Thymus (tissue), 11 donors: Measurements from ENCODE around the gene ERC1. TPM values are rescaled to one million over a fixed set of nuclear protein-coding genes. Genes with fewer than 3 reads are reported as not detected.

Experiments
- DNase-seq, 9 donors: peaks; one replicate each; pipeline ENCODE4 v3.0.0-alpha.2; 2013; ENCODE audit warnings: low spot score in 9 of 9, low read depth in 6 of 9, missing footprints in 1 of 9
- H3K27ac ChIP-seq, 2 donors: one replicate each; pipeline ENCODE4 v1.5.1; 2013; ENCODE audit warnings: control low read depth in 1 of 2, low read depth in 1 of 2, low read length in 1 of 2, mild to moderate bottlenecking in 1 of 2, moderate library complexity in 1 of 2
- H3K27me3 ChIP-seq, 2 donors: one replicate each; pipeline ENCODE4 v1.5.1; 2013; ENCODE audit warnings: low read length in 1 of 2; ENCODE audit not compliant: control insufficient read depth in 2 of 2, insufficient read depth in 1 of 2
- H3K36me3 ChIP-seq, 2 donors: one replicate each; pipeline ENCODE4 v1.5.1; 2013; ENCODE audit warnings: low read length in 1 of 2, mild to moderate bottlenecking in 1 of 2, moderate library complexity in 1 of 2; ENCODE audit not compliant: control insufficient read depth in 2 of 2, insufficient read depth in 2 of 2
- H3K4me1 ChIP-seq, 2 donors: one replicate each; pipeline ENCODE4 v1.5.1; 2013; ENCODE audit warnings: low read length in 2 of 2; ENCODE audit not compliant: control insufficient read depth in 2 of 2, insufficient read depth in 2 of 2
- H3K4me3 ChIP-seq, 2 donors: one replicate each; pipeline ENCODE4 v1.5.1; 2013; ENCODE audit warnings: low read length in 2 of 2, control low read depth in 1 of 2, mild to moderate bottlenecking in 1 of 2
- H3K9me3 ChIP-seq, 2 donors: one replicate each; pipeline ENCODE4 v1.5.1; 2013; ENCODE audit warnings: low read length in 1 of 2, mild to moderate bottlenecking in 1 of 2; ENCODE audit not compliant: control insufficient read depth in 2 of 2, insufficient read depth in 1 of 2
- WGBS: extraction: QIAGEN DNeasy Blood & Tissue Kit; methylation state at CpG from one replicate; pipeline ENCODE4 v1.1.7; 2013; 5-methylcytosine and 5-hydroxymethylcytosine counted together
- polyA plus RNA-seq: library from polyadenylated mRNA; stranded (reverse); fragments of 200-250 nt; gene quantifications from one replicate; pipeline ENCODE4 v1.2.3, GENCODE V29; 2013
- total RNA-seq: library from RNA; stranded (reverse); fragments of 120-200 nt; gene quantifications from one replicate; pipeline ENCODE4 v1.2.4, GENCODE V29; 2013
- donor health status: healthy.

Gene ERC1
- total and polyA plus RNA-seq, 2 donors, result 4.2 to 13.8 TPM

DNA sequence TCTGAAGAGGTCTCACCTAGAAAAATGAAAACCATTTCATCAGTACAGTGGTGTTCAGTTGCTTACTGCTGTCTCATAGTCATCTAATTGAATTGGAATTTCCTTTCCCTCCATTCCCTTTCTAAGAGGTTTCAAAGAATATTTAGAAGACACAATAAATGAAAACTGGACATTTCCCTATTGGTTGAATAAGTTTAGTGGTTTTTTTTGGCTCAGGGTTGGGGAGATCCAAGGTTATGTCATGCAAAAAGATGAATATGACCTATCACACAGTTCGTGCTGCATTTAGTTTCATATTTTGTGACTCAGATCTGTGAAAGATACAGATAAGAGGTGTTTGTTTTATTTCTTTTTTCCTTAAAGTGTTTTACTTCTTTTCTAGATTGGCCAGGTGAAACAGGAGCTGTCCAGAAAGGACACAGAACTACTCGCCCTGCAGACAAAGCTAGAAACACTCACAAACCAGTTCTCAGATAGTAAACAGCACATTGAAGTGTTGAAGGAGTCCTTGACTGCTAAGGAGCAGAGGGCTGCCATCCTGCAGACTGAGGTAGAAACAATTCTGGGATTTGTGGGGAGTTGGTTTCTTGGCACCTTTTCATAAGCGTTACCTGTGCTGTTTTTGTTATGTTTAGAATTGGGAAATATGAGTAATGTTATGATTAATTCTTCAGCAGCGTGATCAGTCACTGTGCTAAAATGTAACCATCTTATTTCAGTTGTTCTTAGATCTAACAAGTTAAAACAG is 124.6 kb downstream of the ERC1 start:
- Histone ChIP-seq H3K36me3 (peaks cover 5 to 6% of the 10 kb centered on the region in 2 donors), H3K9me3 (no peaks in the 10 kb centered on the region), H3K4me1 (no peaks in the 10 kb centered on the region), H3K27ac (peak overlapping the region in 1 of 2 donors; percentile 49), H3K4me3 (no peak overlapping the region), H3K27me3 (no peaks in the 10 kb centered on the region)
- no peak for DNase-seq
- 93% methylated on average over 4 of the region's 4 CpGs for WGBS

DNA sequence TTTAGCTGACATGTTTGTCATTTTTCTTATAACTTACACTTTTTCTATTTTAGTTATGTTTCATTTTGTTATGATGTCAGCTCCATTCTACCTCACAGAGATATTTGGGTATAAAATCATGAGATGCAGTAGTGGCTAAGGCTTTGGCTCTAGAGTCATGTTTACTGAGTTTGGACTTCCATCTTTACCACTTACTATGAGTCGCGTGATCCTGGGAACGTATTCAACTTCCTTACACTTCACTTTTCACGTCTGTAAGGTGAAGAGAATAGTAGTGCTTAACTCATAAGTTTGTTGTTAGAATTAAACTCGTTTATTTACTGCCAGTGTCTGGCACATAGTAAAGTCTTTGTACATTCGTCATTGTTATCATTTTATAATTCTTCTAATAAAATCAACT is 126.3 kb downstream of the ERC1 start:
- Histone ChIP-seq H3K36me3 (peaks cover 0 to 1% of the 10 kb centered on the region in 2 donors), H3K27me3 (no peaks in the 10 kb centered on the region), H3K4me3 (no peak overlapping the region), H3K27ac (no peak overlapping the region), H3K4me1 (no peaks in the 10 kb centered on the region), H3K9me3 (no peaks in the 10 kb centered on the region)
- 91% methylated on average over 6 of the region's 6 CpGs for WGBS
- DNase-seq, result no peak

DNA sequence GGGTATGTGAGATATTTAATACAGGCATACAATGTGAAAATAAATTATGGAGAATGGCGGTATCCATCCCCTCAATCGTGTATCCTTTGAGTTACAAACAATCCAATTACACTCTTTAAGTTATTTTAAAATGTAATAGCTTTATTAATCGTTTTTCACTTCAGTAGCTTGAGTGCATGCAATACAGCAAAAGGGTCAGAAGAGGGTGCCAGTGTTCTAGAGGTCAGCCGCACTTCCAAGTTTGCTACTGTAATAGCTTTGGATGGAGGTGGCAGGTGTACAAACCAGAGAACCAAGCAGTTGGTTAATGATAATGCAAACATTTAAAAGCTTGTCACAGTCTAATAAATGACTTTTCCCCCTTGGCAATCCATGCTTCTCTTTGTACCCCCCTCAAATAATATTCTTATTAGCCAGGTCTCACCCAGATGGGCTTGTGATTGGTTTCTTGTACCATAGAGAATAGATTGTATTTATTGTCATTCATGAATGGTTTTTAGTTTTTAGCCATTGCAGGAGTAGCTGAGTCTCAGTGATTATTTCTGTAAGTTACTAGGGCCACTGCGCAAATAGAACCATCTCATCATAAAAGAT is 127.0 kb downstream of the ERC1 start:
- DNase-seq, result peak; percentile 48 to 86 (median 74)
- 28% methylated on average over 5 of the region's 5 CpGs for WGBS
- H3K4me3 ChIP-seq, result no peak overlapping the region
- H3K36me3 ChIP-seq, result no peaks in the 10 kb centered on the region
- no peak overlapping the region for H3K27ac ChIP-seq
- H3K27me3 ChIP-seq, result no peaks in the 10 kb centered on the region
- H3K4me1 ChIP-seq, result peaks cover 3% of the 10 kb centered on the region in 2 donors
- no peaks in the 10 kb centered on the region for H3K9me3 ChIP-seq

DNA sequence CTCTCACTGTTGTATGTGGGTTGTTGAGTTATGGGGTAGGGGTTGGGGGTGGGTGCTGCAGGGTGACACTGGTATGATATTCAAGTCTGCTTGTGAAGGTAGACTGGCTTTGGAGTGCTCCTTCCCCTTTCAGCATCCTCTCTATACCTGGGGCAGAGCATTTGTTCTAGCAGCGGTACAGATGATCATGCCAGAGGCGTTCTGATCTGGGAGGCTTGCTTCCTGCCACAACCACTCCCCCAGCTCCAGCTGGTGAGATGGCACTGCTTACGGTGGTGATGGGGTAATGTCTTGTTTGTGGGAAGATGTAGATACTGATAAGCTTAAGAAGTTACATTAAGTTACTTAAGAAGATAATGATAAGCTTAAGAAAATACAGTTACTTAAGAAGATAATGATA is 131.8 kb downstream of the ERC1 start:
- peak overlapping the region in 1 of 2 donors; percentile 72 for H3K27ac ChIP-seq
- DNase-seq, result peak; percentile 46 to 90 (median 73)
- H3K36me3 ChIP-seq, result no peaks in the 10 kb centered on the region
- H3K9me3 ChIP-seq, result no peaks in the 10 kb centered on the region
- peaks cover 3 to 8% of the 10 kb centered on the region in 2 donors for H3K4me1 ChIP-seq
- 7% methylated on average over 3 of the region's 3 CpGs for WGBS
- H3K27me3 ChIP-seq, result no peaks in the 10 kb centered on the region
- no peak overlapping the region for H3K4me3 ChIP-seq

DNA sequence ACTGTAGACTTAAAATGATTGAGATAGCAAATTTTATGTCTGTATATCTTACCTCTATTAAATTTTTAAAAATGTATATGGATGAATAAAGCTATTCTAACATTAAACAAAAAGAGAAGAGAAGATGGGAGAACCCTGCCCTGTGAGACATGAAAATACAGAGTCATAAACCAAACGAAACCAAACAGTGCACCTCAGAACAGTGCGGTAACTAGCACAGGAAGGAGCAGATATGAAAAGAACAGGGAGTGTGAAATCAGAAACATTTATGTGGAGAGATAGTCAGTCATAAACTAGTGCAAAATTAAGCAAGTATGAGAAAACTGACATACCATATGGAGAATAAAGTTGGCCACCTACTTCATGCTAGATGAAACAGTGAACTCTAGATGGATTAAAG is 135.1 kb downstream of the ERC1 start:
- no peaks in the 10 kb centered on the region for H3K9me3 ChIP-seq
- no peaks in the 10 kb centered on the region for H3K27me3 ChIP-seq
- peaks cover 3 to 8% of the 10 kb centered on the region in 2 donors for H3K4me1 ChIP-seq
- peak in 1 of 9 donors; percentile 50 for DNase-seq
- no peaks in the 10 kb centered on the region for H3K36me3 ChIP-seq
- no peak overlapping the region for H3K27ac ChIP-seq
- no peak overlapping the region for H3K4me3 ChIP-seq
- 84% methylated on average over 2 of the region's 2 CpGs for WGBS

DNA sequence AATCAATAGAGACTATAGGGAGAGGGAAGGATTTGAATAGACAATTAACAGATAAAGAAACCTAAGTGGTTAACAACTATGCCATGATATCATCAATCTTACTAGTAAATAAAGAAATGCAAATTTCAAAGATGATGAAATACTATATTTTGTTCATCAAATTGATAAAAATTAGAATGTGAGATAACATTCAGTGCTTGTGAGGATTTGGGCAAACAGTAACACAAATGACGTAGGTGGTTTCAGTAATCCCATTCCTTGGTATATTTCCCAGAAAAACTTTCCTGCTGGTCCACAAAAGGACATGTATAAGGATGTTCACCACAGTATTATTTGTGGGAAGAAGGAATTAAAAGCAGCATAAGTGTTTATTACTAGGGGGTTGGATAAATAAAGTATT is 136.0 kb downstream of the ERC1 start:
- Histone ChIP-seq H3K4me3 (no peak overlapping the region), H3K36me3 (no peaks in the 10 kb centered on the region), H3K4me1 (peaks cover 6 to 12% of the 10 kb centered on the region in 2 donors), H3K9me3 (no peaks in the 10 kb centered on the region), H3K27me3 (no peaks in the 10 kb centered on the region), H3K27ac (no peak overlapping the region)
- no peak for DNase-seq
- WGBS, result 96% methylated on average over 1 of the region's 1 CpG

DNA sequence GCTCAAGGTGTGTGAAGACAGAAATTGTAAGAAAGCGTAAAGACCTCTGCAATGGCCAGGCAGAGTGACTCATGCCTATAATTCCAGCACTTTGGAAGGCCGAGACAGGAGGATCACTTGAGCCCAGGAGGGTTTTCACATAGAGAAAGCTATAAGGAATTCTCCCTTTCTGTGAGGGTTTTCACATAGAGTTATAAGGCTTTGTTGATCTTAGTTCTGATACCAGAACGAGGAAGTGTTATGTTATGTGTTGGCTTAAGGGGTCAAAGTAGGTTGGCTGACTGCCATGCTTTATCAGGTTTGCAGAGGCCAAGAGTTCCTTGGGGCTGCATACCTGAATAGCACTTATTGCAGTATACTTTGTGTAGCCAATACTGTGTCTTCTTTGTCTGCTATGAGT is 139.1 kb downstream of the ERC1 start:
- Histone ChIP-seq H3K36me3 (no peaks in the 10 kb centered on the region), H3K27ac (no peak overlapping the region), H3K9me3 (no peaks in the 10 kb centered on the region), H3K4me1 (peaks cover 4% of the 10 kb centered on the region in 2 donors), H3K27me3 (no peaks in the 10 kb centered on the region), H3K4me3 (no peak overlapping the region)
- WGBS, result 76% methylated on average over 3 of the region's 3 CpGs
- no peak for DNase-seq

DNA sequence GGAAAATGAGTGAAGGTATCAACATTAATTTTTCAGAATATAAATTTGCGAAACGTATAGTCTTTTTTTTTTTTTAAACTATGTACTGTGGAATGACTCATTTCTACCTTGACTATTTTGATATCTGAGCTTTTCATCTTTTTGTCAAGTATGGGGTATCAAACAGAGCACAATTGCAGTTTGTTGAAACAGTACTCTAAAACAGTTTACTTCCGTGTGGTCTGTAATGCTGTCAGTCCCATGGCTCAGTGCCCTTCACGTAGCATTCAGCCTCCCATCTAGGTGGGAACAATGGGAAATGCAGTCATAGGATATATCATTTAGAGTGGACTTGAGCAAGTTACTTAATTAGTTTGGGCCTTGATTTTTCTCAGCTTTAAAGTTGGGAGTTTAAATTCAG is 139.5 kb downstream of the ERC1 start:
- Histone ChIP-seq H3K27ac (no peak overlapping the region), H3K27me3 (no peaks in the 10 kb centered on the region), H3K36me3 (no peaks in the 10 kb centered on the region), H3K9me3 (no peaks in the 10 kb centered on the region), H3K4me3 (no peak overlapping the region), H3K4me1 (peaks cover 4% of the 10 kb centered on the region in 2 donors)
- DNase-seq, result no peak
- WGBS, result 91% methylated on average over 4 of the region's 4 CpGs

DNA sequence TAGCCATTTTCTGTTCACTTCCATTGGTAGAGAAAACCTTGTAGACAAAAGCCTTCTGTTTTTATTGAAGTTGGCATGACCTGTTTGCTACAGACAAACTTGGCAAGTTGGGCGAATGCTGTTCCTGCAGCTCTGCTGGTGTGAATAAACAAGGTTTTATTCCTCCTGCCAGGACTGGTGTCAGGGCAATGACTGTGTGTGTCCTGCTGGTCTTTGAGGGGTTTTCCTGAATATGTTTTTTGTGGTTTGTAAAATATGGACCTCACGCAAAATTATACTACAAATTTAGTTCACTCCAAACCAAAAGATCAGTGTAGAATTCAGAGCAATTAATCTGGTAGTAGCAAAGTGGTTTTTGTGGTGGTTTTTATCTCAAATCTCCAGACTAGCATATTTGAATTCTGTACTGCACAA is 140.8 kb downstream of the ERC1 start:
- Histone ChIP-seq H3K4me1 (peaks cover 4% of the 10 kb centered on the region in 2 donors), H3K36me3 (no peaks in the 10 kb centered on the region), H3K27me3 (no peaks in the 10 kb centered on the region), H3K9me3 (no peaks in the 10 kb centered on the region), H3K4me3 (no peak overlapping the region), H3K27ac (no peak overlapping the region)
- WGBS, result 24% methylated on average over 2 of the region's 2 CpGs
- peak in 1 of 9 donors; percentile 41 for DNase-seq
